GF-D8 (cell line): Measurements from ENCODE around the gene CABCOCO1.

Source experiments
- DNase-seq: peaks from one replicate; lab custom pipeline; 2025; lab: John Stamatoyannopoulos, UW

The CABCOCO1 gene

GRCh38 chr10:61662794-61663259, at the start of gene CABCOCO1:
Gene CABCOCO1 (plus strand): TSS chr10:61662929. CDS start chr10:61662973, 44 bp downstream.
- DNase-seq, result no peak

GRCh38 chr10:61613665-61614064, 49.1 kb upstream of the CABCOCO1 start:
- no peak for DNase-seq

GRCh38 chr10:61616611-61617010, 46.1 kb upstream of the CABCOCO1 start:
- DNase-seq, result no peak

- DNase-seq, result no peak
Observed at GRCh38 chr10:61617180-61617579, 45.5 kb upstream of the CABCOCO1 start.

- DNase-seq, result no peak
Observed at GRCh38 chr10:61617586-61617985, 45.1 kb upstream of the CABCOCO1 start.

GRCh38 chr10:61618388-61618961, 44.3 kb upstream of the CABCOCO1 start:
- DNase-seq, result no peak

GRCh38 chr10:61620506-61620905, 42.2 kb upstream of the CABCOCO1 start:
- DNase-seq, result no peak

- no peak for DNase-seq
Observed at GRCh38 chr10:61621605-61622051, 41.1 kb upstream of the CABCOCO1 start.

- no peak for DNase-seq
Observed at GRCh38 chr10:61623161-61623560, 39.6 kb upstream of the CABCOCO1 start.

GRCh38 chr10:61626209-61626608, 36.5 kb upstream of the CABCOCO1 start:
- DNase-seq, result no peak

GRCh38 chr10:61627266-61627665, 35.5 kb upstream of the CABCOCO1 start:
- DNase-seq, result no peak

- no peak for DNase-seq
Observed at GRCh38 chr10:61628151-61628874, 34.4 kb upstream of the CABCOCO1 start.

- no peak for DNase-seq
Observed at GRCh38 chr10:61628875-61629513, 33.7 kb upstream of the CABCOCO1 start.

- DNase-seq, result no peak
Observed at GRCh38 chr10:61629576-61629975, 33.2 kb upstream of the CABCOCO1 start.

GRCh38 chr10:61632057-61632670, 30.6 kb upstream of the CABCOCO1 start:
- DNase-seq, result no peak

GRCh38 chr10:61633665-61634064, 29.1 kb upstream of the CABCOCO1 start:
- DNase-seq, result no peak

- DNase-seq, result no peak
Observed at GRCh38 chr10:61634746-61635145, 28.0 kb upstream of the CABCOCO1 start.

- no peak for DNase-seq
Observed at GRCh38 chr10:61635471-61635870, 27.3 kb upstream of the CABCOCO1 start.

GRCh38 chr10:61635932-61636331, 26.8 kb upstream of the CABCOCO1 start:
- no peak for DNase-seq

- no peak for DNase-seq
Observed at GRCh38 chr10:61639952-61640351, 22.8 kb upstream of the CABCOCO1 start.

- no peak for DNase-seq
Observed at GRCh38 chr10:61640856-61641255, 21.9 kb upstream of the CABCOCO1 start.

GRCh38 chr10:61642150-61642571, 20.6 kb upstream of the CABCOCO1 start:
- no peak for DNase-seq

GRCh38 chr10:61642676-61643075, 20.1 kb upstream of the CABCOCO1 start:
- no peak for DNase-seq
